Activated naive CD4-positive, alpha-beta T cell treated with anti-CD3 and anti-CD28 coated beads, Interleukin-2, amount 10 ng/mL, durations not matched to agents 7 days and 5 days (primary cell): ENCODE measurements around the gene EXOC4.

ENCODE experiments used
- CTCF ChIA-PET: fragments of 350-600 bp; sonication (Branson Sonifier 250); formaldehyde crosslinking; loops from one replicate; lab custom pipeline; 2021; ENCODE audit warnings: antibody characterized with exemption; lab: Charles Lee
- DNase-seq: peaks from one replicate; pipeline ENCODE4 v3.0.0-alpha.2; 2020
- H3K27ac Mint-ChIP-seq: one replicate; pipeline ENCODE4 v1.8.0; 2021; ENCODE audit warnings: mild to moderate bottlenecking, moderate library complexity, mixed read lengths
- H3K27me3 Mint-ChIP-seq: one replicate; pipeline ENCODE4 v1.8.0; 2021; ENCODE audit warnings: mild to moderate bottlenecking, mixed read lengths
- H3K36me3 Mint-ChIP-seq: one replicate; pipeline ENCODE4 v1.8.0; 2021; ENCODE audit warnings: mixed read lengths
- H3K4me1 Mint-ChIP-seq: one replicate; pipeline ENCODE4 v1.8.0; 2021; ENCODE audit warnings: mixed read lengths
- H3K4me3 Mint-ChIP-seq: one replicate; pipeline ENCODE4 v1.8.0; 2021; ENCODE audit warnings: mild to moderate bottlenecking, moderate library complexity, mixed read lengths
- H3K9me3 Mint-ChIP-seq: one replicate; pipeline ENCODE4 v1.8.0; 2021; ENCODE audit warnings: mixed read lengths

EXOC4 gene

GRCh38 chr7:133724694-133725093, 471.8 kb downstream of the EXOC4 start:
- Mint-ChIP-seq H3K36me3 (no peaks in the 10 kb centered on the region), H3K27me3 (no peaks in the 10 kb centered on the region), H3K4me1 (no peaks in the 10 kb centered on the region), H3K27ac (no peak overlapping the region), H3K9me3 (no peaks in the 10 kb centered on the region), H3K4me3 (no peak overlapping the region)
- CTCF ChIA-PET = no interaction called here
- DNase-seq = no peak

GRCh38 chr7:133727476-133728214, 474.8 kb downstream of the EXOC4 start:
- Mint-ChIP-seq H3K4me1 (no peaks in the 10 kb centered on the region), H3K27ac (no peak overlapping the region), H3K27me3 (no peaks in the 10 kb centered on the region), H3K36me3 (no peaks in the 10 kb centered on the region), H3K4me3 (no peak overlapping the region), H3K9me3 (no peaks in the 10 kb centered on the region)
- CTCF ChIA-PET = no interaction called here
- no peak for DNase-seq

- Mint-ChIP-seq H3K4me3 (no peak overlapping the region), H3K36me3 (no peaks in the 10 kb centered on the region), H3K4me1 (no peaks in the 10 kb centered on the region), H3K27ac (no peak overlapping the region), H3K27me3 (no peaks in the 10 kb centered on the region), H3K9me3 (no peaks in the 10 kb centered on the region)
- no peak for DNase-seq
- CTCF ChIA-PET = no interaction called here
Measured at GRCh38 chr7:133730360-133730759, 477.5 kb downstream of the EXOC4 start.

- no peaks in the 10 kb centered on the region for H3K4me1 Mint-ChIP-seq
- DNase-seq = no peak
- H3K9me3 Mint-ChIP-seq = no peaks in the 10 kb centered on the region
- H3K27ac Mint-ChIP-seq = no peak overlapping the region
- no peaks in the 10 kb centered on the region for H3K27me3 Mint-ChIP-seq
- H3K36me3 Mint-ChIP-seq = no peaks in the 10 kb centered on the region
- CTCF ChIA-PET = no interaction called here
- H3K4me3 Mint-ChIP-seq = no peak overlapping the region
Measured at GRCh38 chr7:133733401-133733800, 480.5 kb downstream of the EXOC4 start.

GRCh38 chr7:133735222-133735621, 482.3 kb downstream of the EXOC4 start:
- H3K4me1 Mint-ChIP-seq = no peaks in the 10 kb centered on the region
- DNase-seq = no peak
- no peaks in the 10 kb centered on the region for H3K27me3 Mint-ChIP-seq
- no peaks in the 10 kb centered on the region for H3K36me3 Mint-ChIP-seq
- no peaks in the 10 kb centered on the region for H3K9me3 Mint-ChIP-seq
- CTCF ChIA-PET = no interaction called here
- H3K27ac Mint-ChIP-seq = no peak overlapping the region
- H3K4me3 Mint-ChIP-seq = no peak overlapping the region

- CTCF ChIA-PET = no interaction called here
- Mint-ChIP-seq H3K4me1 (no peaks in the 10 kb centered on the region), H3K4me3 (no peak overlapping the region), H3K9me3 (no peaks in the 10 kb centered on the region), H3K27ac (no peak overlapping the region), H3K27me3 (no peaks in the 10 kb centered on the region), H3K36me3 (no peaks in the 10 kb centered on the region)
- no peak for DNase-seq
Measured at GRCh38 chr7:133739817-133740216, 486.9 kb downstream of the EXOC4 start.

GRCh38 chr7:133741078-133741477, 488.2 kb downstream of the EXOC4 start:
- Mint-ChIP-seq H3K36me3 (no peaks in the 10 kb centered on the region), H3K27ac (no peak overlapping the region), H3K4me1 (no peaks in the 10 kb centered on the region), H3K9me3 (no peaks in the 10 kb centered on the region), H3K27me3 (no peaks in the 10 kb centered on the region), H3K4me3 (no peak overlapping the region)
- no peak for DNase-seq
- CTCF ChIA-PET = interaction anchor here (0.6 kb wide), 1 partner anchor 10 kb away, joined by 3 read pairs; no protein-coding TSS in a partner anchor

- Mint-ChIP-seq H3K4me1 (no peaks in the 10 kb centered on the region), H3K36me3 (no peaks in the 10 kb centered on the region), H3K9me3 (no peaks in the 10 kb centered on the region), H3K27ac (no peak overlapping the region), H3K4me3 (no peak overlapping the region), H3K27me3 (no peaks in the 10 kb centered on the region)
- no peak for DNase-seq
- CTCF ChIA-PET = no interaction called here
Measured at GRCh38 chr7:133741703-133742102, 488.8 kb downstream of the EXOC4 start.

- no peaks in the 10 kb centered on the region for H3K27me3 Mint-ChIP-seq
- no peak for DNase-seq
- H3K4me3 Mint-ChIP-seq = no peak overlapping the region
- no peaks in the 10 kb centered on the region for H3K9me3 Mint-ChIP-seq
- no peaks in the 10 kb centered on the region for H3K36me3 Mint-ChIP-seq
- H3K4me1 Mint-ChIP-seq = no peaks in the 10 kb centered on the region
- no peak overlapping the region for H3K27ac Mint-ChIP-seq
- CTCF ChIA-PET = interaction anchor here (0.8 kb wide), 1 partner anchor 34 kb away, joined by 3 read pairs; no protein-coding TSS in a partner anchor
Measured at GRCh38 chr7:133742709-133743538, 490.0 kb downstream of the EXOC4 start.

- Mint-ChIP-seq H3K9me3 (no peaks in the 10 kb centered on the region), H3K4me3 (no peak overlapping the region), H3K36me3 (no peaks in the 10 kb centered on the region), H3K27ac (no peak overlapping the region), H3K27me3 (no peaks in the 10 kb centered on the region), H3K4me1 (no peaks in the 10 kb centered on the region)
- DNase-seq = no peak
- CTCF ChIA-PET = no interaction called here
Measured at GRCh38 chr7:133744451-133744850, 491.6 kb downstream of the EXOC4 start.

GRCh38 chr7:133746305-133746704, 493.4 kb downstream of the EXOC4 start:
- H3K27ac Mint-ChIP-seq = no peak overlapping the region
- no peaks in the 10 kb centered on the region for H3K9me3 Mint-ChIP-seq
- H3K36me3 Mint-ChIP-seq = no peaks in the 10 kb centered on the region
- no peaks in the 10 kb centered on the region for H3K27me3 Mint-ChIP-seq
- CTCF ChIA-PET = no interaction called here
- no peaks in the 10 kb centered on the region for H3K4me1 Mint-ChIP-seq
- no peak for DNase-seq
- no peak overlapping the region for H3K4me3 Mint-ChIP-seq

GRCh38 chr7:133746847-133747246, 494.0 kb downstream of the EXOC4 start:
- CTCF ChIA-PET = no interaction called here

GRCh38 chr7:133748443-133749407, 495.8 kb downstream of the EXOC4 start:
- no peaks in the 10 kb centered on the region for H3K9me3 Mint-ChIP-seq
- no peak overlapping the region for H3K4me3 Mint-ChIP-seq
- H3K4me1 Mint-ChIP-seq = no peaks in the 10 kb centered on the region
- DNase-seq = no peak
- CTCF ChIA-PET = no interaction called here
- no peak overlapping the region for H3K27ac Mint-ChIP-seq
- no peaks in the 10 kb centered on the region for H3K27me3 Mint-ChIP-seq
- H3K36me3 Mint-ChIP-seq = no peaks in the 10 kb centered on the region

More at GRCh38 chr7:133746847-133747246, 494.0 kb downstream of the EXOC4 start:
- H3K9me3 Mint-ChIP-seq = no peaks in the 10 kb centered on the region
- H3K27ac Mint-ChIP-seq = no peak overlapping the region
- no peaks in the 10 kb centered on the region for H3K36me3 Mint-ChIP-seq
- H3K4me1 Mint-ChIP-seq = no peaks in the 10 kb centered on the region
- no peaks in the 10 kb centered on the region for H3K27me3 Mint-ChIP-seq
- no peak for DNase-seq
- no peak overlapping the region for H3K4me3 Mint-ChIP-seq

GRCh38 chr7:133750287-133750686, 497.4 kb downstream of the EXOC4 start:
- no peaks in the 10 kb centered on the region for H3K9me3 Mint-ChIP-seq
- H3K27ac Mint-ChIP-seq = no peak overlapping the region
- CTCF ChIA-PET = no interaction called here
- no peaks in the 10 kb centered on the region for H3K4me1 Mint-ChIP-seq
- no peaks in the 10 kb centered on the region for H3K27me3 Mint-ChIP-seq
- H3K4me3 Mint-ChIP-seq = no peak overlapping the region
- no peak for DNase-seq
- no peaks in the 10 kb centered on the region for H3K36me3 Mint-ChIP-seq
